OCI-LY1 (cell line): ENCODE results near the gene ALMS1.
"Not testable (repeated sequence)": the region's sequence is repeated elsewhere in the genome, so short reads cannot be mapped to it uniquely, and the experiment has no call there.

Source experiments
- H2AFZ ChIP-seq: fragments of 200-600 bp; sonication (generic), shearing (Covaris generic); 2 replicates; pipeline ENCODE4 v1.6.0; 2014; ENCODE audit warnings: antibody characterized with exemption, mild to moderate bottlenecking, low read length
- H3F3A ChIP-seq: fragments of 200-600 bp; sonication (generic), shearing (Covaris generic); 2 replicates; pipeline ENCODE4 v1.6.0; 2014; ENCODE audit warnings: mild to moderate bottlenecking, antibody characterized with exemption, low read length, moderate library complexity; ENCODE audit not compliant: insufficient read depth
- H3K27ac ChIP-seq: fragments of 200-600 bp; sonication (generic); 2 replicates; pipeline ENCODE4 v1.5.1; 2014; ENCODE audit warnings: low read length, mixed run types, mild to moderate bottlenecking, low read depth; ENCODE audit not compliant: poor library complexity, severe bottlenecking
- H3K27me3 ChIP-seq: fragments of 200-600 bp; sonication (generic); 2 replicates; pipeline ENCODE4 v1.6.0; 2014; ENCODE audit warnings: antibody characterized with exemption, mild to moderate bottlenecking, low read length, moderate library complexity; ENCODE audit not compliant: insufficient read depth
- H3K36me3 ChIP-seq: fragments of 200-600 bp; sonication (generic); 2 replicates; pipeline ENCODE4 v1.6.1; 2014; ENCODE audit warnings: mild to moderate bottlenecking, antibody characterized with exemption, low read length, moderate library complexity, mixed read lengths; ENCODE audit not compliant: insufficient read depth
- H3K4me1 ChIP-seq: fragments of 200-600 bp; sonication (generic); 2 replicates; pipeline ENCODE4 v1.5.1; 2014; ENCODE audit warnings: mild to moderate bottlenecking, low read length, moderate library complexity; ENCODE audit not compliant: insufficient read depth, severe bottlenecking
- H3K4me2 ChIP-seq: fragments of 200-600 bp; sonication (generic), shearing (Covaris generic); 2 replicates; pipeline ENCODE4 v1.6.1; 2014; ENCODE audit warnings: low read length
- H3K4me3 ChIP-seq: fragments of 200-600 bp; sonication (generic); 2 replicates; pipeline ENCODE4 v1.5.1; 2014; ENCODE audit warnings: low read length, low read depth, mild to moderate bottlenecking, mixed read lengths; ENCODE audit not compliant: poor library complexity, severe bottlenecking
- H3K79me2 ChIP-seq: fragments of 200-600 bp; shearing (Covaris generic); 2 replicates; pipeline ENCODE4 v1.6.1; 2016; ENCODE audit warnings: mixed run types, low read length, mixed read lengths; ENCODE audit not compliant: insufficient read depth
- H3K9ac ChIP-seq: fragments of 200-600 bp; sonication (generic), shearing (Covaris generic); 2 replicates; pipeline ENCODE4 v1.6.1; 2014; ENCODE audit warnings: mild to moderate bottlenecking, low read length, mixed read lengths
- H3K9me2 ChIP-seq: fragments of 200-600 bp; sonication (generic), shearing (Covaris generic); 2 replicates; pipeline ENCODE4 v1.6.1; 2014; ENCODE audit warnings: low read depth, mild to moderate bottlenecking, low read length, mixed read lengths
- H3K9me3 ChIP-seq: fragments of 200-600 bp; shearing (Covaris generic); 2 replicates; pipeline ENCODE4 v1.6.1; 2014; ENCODE audit warnings: low read length, mixed read lengths
- H4K20me1 ChIP-seq: fragments of 200-600 bp; sonication (generic), shearing (Covaris generic); 2 replicates; pipeline ENCODE4 v1.6.0; 2016; ENCODE audit warnings: mild to moderate bottlenecking, low read length; ENCODE audit not compliant: insufficient read depth
- CTCF ChIP-seq: fragments of 200-600 bp; sonication (generic), shearing (Covaris generic); IDR thresholded peaks from 2 replicates; pipeline ENCODE4 v1.5.1; 2017; ENCODE audit warnings: mild to moderate bottlenecking, antibody characterized with exemption, low read length, moderate library complexity, mixed read lengths
- EZH2 ChIP-seq: fragments of 200-600 bp; sonication (generic), shearing (Covaris generic); IDR thresholded peaks from 2 replicates; pipeline ENCODE4 v1.8.0; 2017; ENCODE audit warnings: borderline replicate concordance, mixed run types, mild to moderate bottlenecking, antibody characterized with exemption, low read length, moderate library complexity, mixed read lengths

The ALMS1 gene

GRCh38 chr2:73468376-73468775 lies 82.7 kb downstream of the ALMS1 start:
- TF ChIP-seq EZH2 (no peak), CTCF (no peak)
- no peaks in the 10 kb centered on the region for H3K4me1 ChIP-seq
- H3K4me3 ChIP-seq = no peak overlapping the region
- H3K9ac ChIP-seq = no peak overlapping the region
- no peaks in the 10 kb centered on the region for H3F3A ChIP-seq
- H3K27ac ChIP-seq = no peak overlapping the region
- H3K36me3 ChIP-seq = no peaks in the 10 kb centered on the region
- no peak overlapping the region for H3K4me2 ChIP-seq
- H3K9me3 ChIP-seq = no peaks in the 10 kb centered on the region
- H2AFZ ChIP-seq = no peak overlapping the region
- no peaks in the 10 kb centered on the region for H4K20me1 ChIP-seq
- H3K79me2 ChIP-seq = no peaks in the 10 kb centered on the region
- H3K9me2 ChIP-seq = no peaks in the 10 kb centered on the region
- no peaks in the 10 kb centered on the region for H3K27me3 ChIP-seq

- H3K4me1 ChIP-seq, H3K4me3 ChIP-seq, H4K20me1 ChIP-seq, H3K79me2 ChIP-seq, H3K9me2 ChIP-seq, H3F3A ChIP-seq, H2AFZ ChIP-seq, H3K27me3 ChIP-seq, H3K4me2 ChIP-seq, H3K9me3 ChIP-seq, H3K27ac ChIP-seq, H3K9ac ChIP-seq: not testable (repeated sequence)
- peaks cover 24% of the 10 kb centered on the region for H3K36me3 ChIP-seq
Measured at GRCh38 chr2:73483874-73484273, 98.2 kb downstream of the ALMS1 start.

GRCh38 chr2:73487112-73487657 lies 101.5 kb downstream of the ALMS1 start:
- H3K9me3 ChIP-seq = no peaks in the 10 kb centered on the region
- no peak overlapping the region for H3K9ac ChIP-seq
- H3K27me3 ChIP-seq = no peaks in the 10 kb centered on the region
- H3K27ac ChIP-seq = no peak overlapping the region
- H3K4me1 ChIP-seq = no peaks in the 10 kb centered on the region
- TF ChIP-seq CTCF (no peak), EZH2 (no peak)
- no peaks in the 10 kb centered on the region for H4K20me1 ChIP-seq
- H3K4me2 ChIP-seq = no peak overlapping the region
- no peaks in the 10 kb centered on the region for H3K9me2 ChIP-seq
- no peaks in the 10 kb centered on the region for H3F3A ChIP-seq
- H2AFZ ChIP-seq = no peak overlapping the region
- no peak overlapping the region for H3K4me3 ChIP-seq
- H3K36me3 ChIP-seq = peaks cover 47% of the 10 kb centered on the region
- H3K79me2 ChIP-seq = no peaks in the 10 kb centered on the region

- Histone ChIP-seq H3K9me3 (no peaks in the 10 kb centered on the region), H3K9ac (no peak overlapping the region), H3K9me2 (no peaks in the 10 kb centered on the region), H3K4me3 (no peak overlapping the region), H3F3A (no peaks in the 10 kb centered on the region), H3K36me3 (peaks cover 47% of the 10 kb centered on the region), H2AFZ (no peak overlapping the region), H3K79me2 (no peaks in the 10 kb centered on the region), H3K4me1 (no peaks in the 10 kb centered on the region), H3K27ac (no peak overlapping the region), H3K27me3 (no peaks in the 10 kb centered on the region), H3K4me2 (no peak overlapping the region), H4K20me1 (no peaks in the 10 kb centered on the region)
- TF ChIP-seq CTCF = no peak
- TF ChIP-seq EZH2 = no peak
Measured at GRCh38 chr2:73488079-73488478, 102.4 kb downstream of the ALMS1 start.
